ENCODE data around the gene VPS9D1.

DNA sequence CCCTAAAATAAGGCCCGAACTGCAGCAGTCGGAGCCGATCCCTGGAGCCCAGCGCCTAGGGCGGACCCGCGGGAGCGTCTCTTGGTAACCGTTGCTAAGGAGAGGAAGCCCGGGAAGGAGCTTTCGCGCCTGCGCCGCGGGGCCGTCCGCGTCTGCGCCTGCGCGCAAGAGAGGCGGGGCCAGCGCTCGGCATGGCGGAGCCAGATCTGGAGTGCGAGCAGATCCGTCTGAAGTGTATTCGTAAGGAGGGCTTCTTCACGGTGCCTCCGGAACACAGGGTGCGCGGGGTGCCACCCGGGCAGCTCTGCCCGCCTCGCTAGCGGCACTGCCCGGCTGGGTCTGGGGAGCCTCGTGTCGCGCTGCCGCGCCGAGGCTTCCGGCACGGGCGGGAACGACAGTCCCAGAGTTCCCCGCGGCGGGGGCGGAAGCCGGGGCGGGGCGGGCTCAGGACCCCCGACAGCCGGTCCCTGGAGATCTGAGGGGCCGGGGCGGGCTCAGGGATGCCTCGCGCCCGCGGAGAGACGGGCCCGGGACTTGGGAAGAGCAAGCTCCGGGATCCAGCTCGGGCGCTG, 34.1 kb downstream of the VPS9D1 start, which contains the start of gene CDK10:
- TF ChIP-seq, protein P1, sequence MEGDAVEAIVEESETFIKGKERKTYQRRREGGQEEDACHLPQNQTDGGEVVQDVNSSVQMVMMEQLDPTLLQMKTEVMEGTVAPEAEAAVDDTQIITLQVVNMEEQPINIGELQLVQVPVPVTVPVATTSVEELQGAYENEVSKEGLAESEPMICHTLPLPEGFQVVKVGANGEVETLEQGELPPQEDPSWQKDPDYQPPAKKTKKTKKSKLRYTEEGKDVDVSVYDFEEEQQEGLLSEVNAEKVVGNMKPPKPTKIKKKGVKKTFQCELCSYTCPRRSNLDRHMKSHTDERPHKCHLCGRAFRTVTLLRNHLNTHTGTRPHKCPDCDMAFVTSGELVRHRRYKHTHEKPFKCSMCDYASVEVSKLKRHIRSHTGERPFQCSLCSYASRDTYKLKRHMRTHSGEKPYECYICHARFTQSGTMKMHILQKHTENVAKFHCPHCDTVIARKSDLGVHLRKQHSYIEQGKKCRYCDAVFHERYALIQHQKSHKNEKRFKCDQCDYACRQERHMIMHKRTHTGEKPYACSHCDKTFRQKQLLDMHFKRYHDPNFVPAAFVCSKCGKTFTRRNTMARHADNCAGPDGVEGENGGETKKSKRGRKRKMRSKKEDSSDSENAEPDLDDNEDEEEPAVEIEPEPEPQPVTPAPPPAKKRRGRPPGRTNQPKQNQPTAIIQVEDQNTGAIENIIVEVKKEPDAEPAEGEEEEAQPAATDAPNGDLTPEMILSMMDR (conservative IDR thresholded peaks at IDR 0.05; ENCODE audit: low read depth in 2 of 2) = no peak
- TF ChIP-seq POLR2AphosphoS5 (IDR thresholded peaks at IDR 0.05; ENCODE audit: low read depth) = peak; percentile 85
- TF ChIP-seq, protein P2, sequence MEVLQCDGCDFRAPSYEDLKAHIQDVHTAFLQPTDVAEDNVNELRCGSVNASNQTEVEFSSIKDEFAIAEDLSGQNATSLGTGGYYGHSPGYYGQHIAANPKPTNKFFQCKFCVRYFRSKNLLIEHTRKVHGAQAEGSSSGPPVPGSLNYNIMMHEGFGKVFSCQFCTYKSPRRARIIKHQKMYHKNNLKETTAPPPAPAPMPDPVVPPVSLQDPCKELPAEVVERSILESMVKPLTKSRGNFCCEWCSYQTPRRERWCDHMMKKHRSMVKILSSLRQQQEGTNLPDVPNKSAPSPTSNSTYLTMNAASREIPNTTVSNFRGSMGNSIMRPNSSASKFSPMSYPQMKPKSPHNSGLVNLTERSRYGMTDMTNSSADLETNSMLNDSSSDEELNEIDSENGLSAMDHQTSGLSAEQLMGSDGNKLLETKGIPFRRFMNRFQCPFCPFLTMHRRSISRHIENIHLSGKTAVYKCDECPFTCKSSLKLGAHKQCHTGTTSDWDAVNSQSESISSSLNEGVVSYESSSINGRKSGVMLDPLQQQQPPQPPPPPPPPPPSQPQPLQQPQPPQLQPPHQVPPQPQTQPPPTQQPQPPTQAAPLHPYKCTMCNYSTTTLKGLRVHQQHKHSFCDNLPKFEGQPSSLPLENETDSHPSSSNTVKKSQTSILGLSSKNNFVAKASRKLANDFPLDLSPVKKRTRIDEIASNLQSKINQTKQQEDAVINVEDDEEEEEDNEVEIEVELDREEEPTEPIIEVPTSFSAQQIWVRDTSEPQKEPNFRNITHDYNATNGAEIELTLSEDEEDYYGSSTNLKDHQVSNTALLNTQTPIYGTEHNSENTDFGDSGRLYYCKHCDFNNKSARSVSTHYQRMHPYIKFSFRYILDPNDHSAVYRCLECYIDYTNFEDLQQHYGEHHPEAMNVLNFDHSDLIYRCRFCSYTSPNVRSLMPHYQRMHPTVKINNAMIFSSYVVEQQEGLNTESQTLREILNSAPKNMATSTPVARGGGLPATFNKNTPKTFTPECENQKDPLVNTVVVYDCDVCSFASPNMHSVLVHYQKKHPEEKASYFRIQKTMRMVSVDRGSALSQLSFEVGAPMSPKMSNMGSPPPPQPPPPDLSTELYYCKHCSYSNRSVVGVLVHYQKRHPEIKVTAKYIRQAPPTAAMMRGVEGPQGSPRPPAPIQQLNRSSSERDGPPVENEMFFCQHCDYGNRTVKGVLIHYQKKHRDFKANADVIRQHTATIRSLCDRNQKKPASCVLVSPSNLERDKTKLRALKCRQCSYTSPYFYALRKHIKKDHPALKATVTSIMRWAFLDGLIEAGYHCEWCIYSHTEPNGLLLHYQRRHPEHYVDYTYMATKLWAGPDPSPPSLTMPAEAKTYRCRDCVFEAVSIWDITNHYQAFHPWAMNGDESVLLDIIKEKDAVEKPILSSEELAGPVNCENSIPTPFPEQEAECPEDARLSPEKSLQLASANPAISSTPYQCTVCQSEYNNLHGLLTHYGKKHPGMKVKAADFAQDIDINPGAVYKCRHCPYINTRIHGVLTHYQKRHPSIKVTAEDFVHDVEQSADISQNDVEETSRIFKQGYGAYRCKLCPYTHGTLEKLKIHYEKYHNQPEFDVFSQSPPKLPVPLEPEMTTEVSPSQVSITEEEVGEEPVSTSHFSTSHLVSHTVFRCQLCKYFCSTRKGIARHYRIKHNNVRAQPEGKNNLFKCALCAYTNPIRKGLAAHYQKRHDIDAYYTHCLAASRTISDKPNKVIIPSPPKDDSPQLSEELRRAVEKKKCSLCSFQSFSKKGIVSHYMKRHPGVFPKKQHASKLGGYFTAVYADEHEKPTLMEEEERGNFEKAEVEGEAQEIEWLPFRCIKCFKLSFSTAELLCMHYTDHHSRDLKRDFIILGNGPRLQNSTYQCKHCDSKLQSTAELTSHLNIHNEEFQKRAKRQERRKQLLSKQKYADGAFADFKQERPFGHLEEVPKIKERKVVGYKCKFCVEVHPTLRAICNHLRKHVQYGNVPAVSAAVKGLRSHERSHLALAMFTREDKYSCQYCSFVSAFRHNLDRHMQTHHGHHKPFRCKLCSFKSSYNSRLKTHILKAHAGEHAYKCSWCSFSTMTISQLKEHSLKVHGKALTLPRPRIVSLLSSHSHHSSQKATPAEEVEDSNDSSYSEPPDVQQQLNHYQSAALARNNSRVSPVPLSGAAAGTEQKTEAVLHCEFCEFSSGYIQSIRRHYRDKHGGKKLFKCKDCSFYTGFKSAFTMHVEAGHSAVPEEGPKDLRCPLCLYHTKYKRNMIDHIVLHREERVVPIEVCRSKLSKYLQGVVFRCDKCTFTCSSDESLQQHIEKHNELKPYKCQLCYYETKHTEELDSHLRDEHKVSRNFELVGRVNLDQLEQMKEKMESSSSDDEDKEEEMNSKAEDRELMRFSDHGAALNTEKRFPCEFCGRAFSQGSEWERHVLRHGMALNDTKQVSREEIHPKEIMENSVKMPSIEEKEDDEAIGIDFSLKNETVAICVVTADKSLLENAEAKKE (CRISPR knock-in tag; IDR thresholded peaks at IDR 0.05) = no peak
- no peak for TF ChIP-seq EZH2 (IDR thresholded peaks at IDR 0.05; ENCODE audit: low read depth, unreplicated experiment)
- TF ChIP-seq EZH2phosphoT487 (IDR thresholded peaks at IDR 0.05; ENCODE audit: unreplicated experiment) = no peak
- TF ChIP-seq, protein P3, sequence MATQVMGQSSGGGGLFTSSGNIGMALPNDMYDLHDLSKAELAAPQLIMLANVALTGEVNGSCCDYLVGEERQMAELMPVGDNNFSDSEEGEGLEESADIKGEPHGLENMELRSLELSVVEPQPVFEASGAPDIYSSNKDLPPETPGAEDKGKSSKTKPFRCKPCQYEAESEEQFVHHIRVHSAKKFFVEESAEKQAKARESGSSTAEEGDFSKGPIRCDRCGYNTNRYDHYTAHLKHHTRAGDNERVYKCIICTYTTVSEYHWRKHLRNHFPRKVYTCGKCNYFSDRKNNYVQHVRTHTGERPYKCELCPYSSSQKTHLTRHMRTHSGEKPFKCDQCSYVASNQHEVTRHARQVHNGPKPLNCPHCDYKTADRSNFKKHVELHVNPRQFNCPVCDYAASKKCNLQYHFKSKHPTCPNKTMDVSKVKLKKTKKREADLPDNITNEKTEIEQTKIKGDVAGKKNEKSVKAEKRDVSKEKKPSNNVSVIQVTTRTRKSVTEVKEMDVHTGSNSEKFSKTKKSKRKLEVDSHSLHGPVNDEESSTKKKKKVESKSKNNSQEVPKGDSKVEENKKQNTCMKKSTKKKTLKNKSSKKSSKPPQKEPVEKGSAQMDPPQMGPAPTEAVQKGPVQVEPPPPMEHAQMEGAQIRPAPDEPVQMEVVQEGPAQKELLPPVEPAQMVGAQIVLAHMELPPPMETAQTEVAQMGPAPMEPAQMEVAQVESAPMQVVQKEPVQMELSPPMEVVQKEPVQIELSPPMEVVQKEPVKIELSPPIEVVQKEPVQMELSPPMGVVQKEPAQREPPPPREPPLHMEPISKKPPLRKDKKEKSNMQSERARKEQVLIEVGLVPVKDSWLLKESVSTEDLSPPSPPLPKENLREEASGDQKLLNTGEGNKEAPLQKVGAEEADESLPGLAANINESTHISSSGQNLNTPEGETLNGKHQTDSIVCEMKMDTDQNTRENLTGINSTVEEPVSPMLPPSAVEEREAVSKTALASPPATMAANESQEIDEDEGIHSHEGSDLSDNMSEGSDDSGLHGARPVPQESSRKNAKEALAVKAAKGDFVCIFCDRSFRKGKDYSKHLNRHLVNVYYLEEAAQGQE (IDR thresholded peaks at IDR 0.05; ENCODE audit: unreplicated experiment) = peak; percentile 12
- TF ChIP-seq CREB1 (CRISPR knock-in tag; IDR thresholded peaks at IDR 0.05; ENCODE audit: low read depth) = no peak
- TF ChIP-seq STAT1 (IDR thresholded peaks at IDR 0.05; ENCODE audit: unreplicated experiment) = no peak
- no peak for TF ChIP-seq JUNB (IDR thresholded peaks at IDR 0.05; ENCODE audit: unreplicated experiment)
- TF ChIP-seq ZNF331 (CRISPR knock-in tag; IDR thresholded peaks at IDR 0.05; ENCODE audit: low read depth) = no peak
- TF ChIP-seq ZNF114 (CRISPR knock-in tag; IDR thresholded peaks at IDR 0.05) = no peak

Measured in GM23338 (cell line).